Activated CD4-positive, alpha-beta T cell treated with anti-CD3 and anti-CD28 coated beads for 36 hours (primary cell): ENCODE data around the gene NCAN. TPM values are rescaled to one million over a fixed set of nuclear protein-coding genes. Genes with fewer than 3 reads are reported as not detected.

Experiments used
- ATAC-seq: fragments of 200-7000 bp; cut with Tn5 transposase; one replicate; pipeline ENCODE4 v1.10.0; 2021; ENCODE audit warnings: mild to moderate bottlenecking, moderate library complexity
- CTCF ChIA-PET: fragments of 350-600 bp; sonication (Branson Sonifier 250); formaldehyde crosslinking; loops from one replicate; lab custom pipeline; 2021; ENCODE audit warnings: antibody characterized with exemption; lab: Charles Lee
- POLR2A ChIA-PET: fragments of 350-600 bp; sonication (Branson Sonifier 250); formaldehyde crosslinking; loops from one replicate; lab custom pipeline; 2021; ENCODE audit warnings: antibody characterized with exemption, inconsistent platforms; lab: Charles Lee
- DNase-seq: peaks from one replicate; pipeline ENCODE4 v3.0.0-alpha.2; 2020
- H3K27ac Mint-ChIP-seq: one replicate; pipeline ENCODE4 v1.8.0; 2021; ENCODE audit warnings: mixed read lengths
- H3K27me3 Mint-ChIP-seq: one replicate; pipeline ENCODE4 v1.8.0; 2021; ENCODE audit warnings: mixed read lengths
- H3K36me3 Mint-ChIP-seq: one replicate; pipeline ENCODE4 v1.8.0; 2021; ENCODE audit warnings: low read depth, mixed read lengths
- H3K4me1 Mint-ChIP-seq: one replicate; pipeline ENCODE4 v1.8.0; 2021; ENCODE audit warnings: mixed read lengths
- H3K4me3 Mint-ChIP-seq: one replicate; pipeline ENCODE4 v1.8.0; 2021; ENCODE audit warnings: mild to moderate bottlenecking, moderate library complexity, mixed read lengths
- H3K9me3 Mint-ChIP-seq: one replicate; pipeline ENCODE4 v1.8.0; 2021; ENCODE audit warnings: low read depth, mixed read lengths
- intact Hi-C, 2 experiments: fragments of 100-400 bp; cut with DNase I in 1 of 2; cut with micrococcal nuclease in 1 of 2; formaldehyde crosslinking; loops; one replicate each; pipeline versions ENCODE4 v1.14.2 to v1.15.1; 2022 to 2024; cut with DNase I, micrococcal nuclease
- total RNA-seq, 2 experiments: library from RNA; stranded (reverse); gene quantifications; one replicate each; pipeline ENCODE4 v1.2.3, GENCODE V29; 2021

Gene NCAN
- total RNA-seq, 2 experiments from 2014 or later, result not detected

DNA sequence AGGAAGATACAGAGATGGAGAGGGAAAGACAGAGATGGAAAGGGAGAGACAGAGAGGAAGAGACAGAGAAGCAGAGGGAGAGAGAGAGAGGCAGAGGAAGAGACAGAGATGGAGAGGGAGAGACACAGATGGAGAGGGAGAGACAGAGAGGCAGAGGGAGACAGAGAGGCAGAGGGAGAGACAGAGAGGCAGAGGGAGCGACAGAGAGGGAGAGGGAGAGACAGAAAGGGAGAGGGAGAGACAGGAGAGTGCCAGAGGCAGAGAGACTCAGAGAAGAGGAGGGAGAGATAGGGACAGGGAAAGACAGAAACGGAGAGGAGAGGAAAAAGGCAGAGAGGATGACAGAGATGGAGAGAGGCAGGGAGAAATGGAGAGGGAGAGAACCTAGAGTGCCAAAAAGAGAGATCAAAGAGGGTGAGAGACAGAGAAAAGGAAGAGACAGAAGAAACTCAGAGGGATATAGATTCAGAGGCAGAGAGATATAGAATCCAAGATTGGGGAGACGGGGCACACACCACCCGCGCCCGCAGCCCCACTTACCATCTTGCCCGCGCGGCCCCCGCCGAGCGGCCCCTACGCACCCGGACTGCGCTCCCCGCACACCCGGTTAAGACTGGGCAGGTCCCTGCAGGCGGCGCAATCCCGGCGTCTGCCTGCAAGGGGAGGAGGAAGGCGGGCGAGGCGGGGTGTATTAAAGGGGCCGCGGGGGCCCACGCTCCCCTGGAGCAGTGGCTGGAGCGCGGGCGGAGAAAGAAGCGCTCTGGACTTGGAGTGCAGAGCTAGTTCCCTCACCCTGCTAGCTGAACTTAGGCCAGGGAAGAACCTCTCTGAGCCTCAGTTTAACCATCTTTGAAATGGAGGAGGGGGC lies 50.7 kb downstream of the NCAN start:
- Mint-ChIP-seq H3K27me3 (peaks cover 35% of the 10 kb centered on the region), H3K4me1 (peaks cover 6% of the 10 kb centered on the region), H3K4me3 (no peak overlapping the region), H3K27ac (no peak overlapping the region), H3K9me3 (no peaks in the 10 kb centered on the region), H3K36me3 (no peaks in the 10 kb centered on the region)
- POLR2A ChIA-PET, result no interaction called here
- DNase-seq, result no peak
- CTCF ChIA-PET, result no interaction called here
- intact Hi-C loops, result no loop called here
- ATAC-seq, result no peak

DNA sequence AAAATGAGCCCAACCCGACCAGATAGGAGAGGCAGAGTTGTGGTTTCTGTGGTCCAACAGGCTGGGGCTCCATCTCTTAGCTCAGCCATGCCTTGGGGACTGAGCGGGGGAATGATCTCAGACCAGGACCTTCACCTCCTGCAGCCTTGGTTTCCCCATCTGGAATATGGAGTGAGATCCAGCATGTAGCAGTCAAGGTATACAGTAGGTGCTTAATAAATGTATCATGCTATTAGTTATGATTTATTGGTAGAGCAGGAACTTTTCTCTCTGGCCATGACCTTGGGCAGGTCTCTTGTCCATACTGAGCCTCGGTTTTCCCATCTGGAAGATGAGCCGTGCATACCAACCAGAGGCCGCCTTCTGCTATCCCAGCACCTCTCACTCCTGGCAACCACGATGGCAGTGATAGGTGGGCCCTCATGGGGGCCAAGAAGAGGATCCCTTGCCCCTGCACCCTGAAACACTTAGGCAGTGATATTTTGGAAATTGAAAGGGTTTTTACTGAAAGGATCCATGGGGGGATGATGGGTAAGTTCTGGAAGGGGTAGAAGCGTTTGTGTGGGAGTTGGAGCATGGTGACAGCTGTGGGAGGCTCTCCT lies 52.2 kb downstream of the NCAN start:
- DNase-seq (no peak), ATAC-seq (no peak)
- intact Hi-C loops, result no loop called here
- H3K4me3 Mint-ChIP-seq, result no peak overlapping the region
- ChIA-PET CTCF (no interaction called here), POLR2A (no interaction called here)
- no peaks in the 10 kb centered on the region for H3K9me3 Mint-ChIP-seq
- no peaks in the 10 kb centered on the region for H3K36me3 Mint-ChIP-seq
- peaks cover 32% of the 10 kb centered on the region for H3K27me3 Mint-ChIP-seq
- H3K27ac Mint-ChIP-seq, result no peak overlapping the region
- H3K4me1 Mint-ChIP-seq, result peaks cover 6% of the 10 kb centered on the region

DNA sequence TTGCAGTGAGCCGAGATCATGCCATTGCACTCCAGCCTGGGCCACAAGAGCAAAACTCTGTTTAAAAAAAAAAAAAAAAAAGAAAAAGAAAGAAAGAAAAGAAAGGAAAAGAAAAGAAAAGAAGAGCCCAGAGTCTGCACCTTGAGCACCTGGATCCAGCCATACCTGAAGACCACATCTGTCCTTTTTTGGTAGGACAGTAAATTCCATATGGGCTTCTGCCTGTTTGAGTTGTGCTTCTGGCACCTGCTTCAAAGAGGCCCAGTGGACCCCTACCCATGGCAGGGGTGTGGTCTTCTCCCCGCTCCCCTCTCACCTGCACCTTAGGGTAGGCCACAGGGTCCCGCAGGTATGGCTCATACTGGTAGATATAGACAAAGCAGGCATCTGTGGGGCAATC lies 55.5 kb downstream of the NCAN start:
- ATAC-seq (no peak), DNase-seq (no peak)
- Mint-ChIP-seq H3K9me3 (no peaks in the 10 kb centered on the region), H3K27me3 (peaks cover 8% of the 10 kb centered on the region), H3K27ac (no peak overlapping the region), H3K36me3 (no peaks in the 10 kb centered on the region), H3K4me1 (no peaks in the 10 kb centered on the region), H3K4me3 (no peak overlapping the region)
- POLR2A ChIA-PET, result no interaction called here
- CTCF ChIA-PET, result no interaction called here
- intact Hi-C loops, result no loop called here

DNA sequence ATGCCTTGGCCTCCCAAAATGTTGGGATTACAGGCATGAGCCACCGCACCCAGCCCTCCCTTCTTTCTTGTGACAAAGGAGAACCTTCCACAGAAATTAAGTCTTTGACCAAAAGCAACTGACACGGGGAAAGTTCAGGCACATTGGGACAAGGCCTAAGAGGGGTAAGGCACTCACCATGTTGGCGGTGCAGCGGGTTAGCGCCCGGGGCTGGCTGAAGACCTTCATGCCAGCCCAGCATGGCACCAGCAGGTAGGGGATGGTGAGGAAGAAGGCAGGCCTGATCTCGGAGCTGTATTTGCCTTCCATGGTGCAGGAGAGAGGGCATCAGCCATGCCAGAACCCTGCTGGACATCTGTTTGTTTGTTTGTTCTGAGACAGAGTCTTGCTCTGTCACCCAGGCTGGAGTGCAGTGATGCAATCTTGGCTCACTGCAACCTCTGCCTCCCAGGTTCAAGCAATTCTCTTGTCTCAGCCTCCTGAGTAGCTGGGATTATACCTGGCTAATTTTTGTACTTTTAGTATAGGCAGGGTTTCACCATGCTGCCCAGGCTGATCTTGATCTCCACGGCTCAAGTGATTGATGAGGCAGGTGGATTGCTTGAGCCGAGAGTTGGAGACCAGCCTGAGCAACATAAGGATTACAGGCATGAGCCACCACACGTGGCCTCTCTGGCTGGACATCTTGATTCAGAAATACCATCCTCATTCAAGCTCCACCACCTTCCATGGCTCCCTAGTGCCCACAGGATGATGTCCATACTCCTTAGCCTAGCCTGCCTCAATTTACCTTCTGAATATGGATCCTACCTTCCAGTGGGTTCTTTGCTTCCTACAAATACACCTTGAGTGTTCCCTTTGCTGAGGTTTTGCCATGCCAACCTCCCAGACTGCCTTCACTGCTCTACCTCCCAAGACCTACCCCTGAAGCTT lies 57.0 kb downstream of the NCAN start:
- intact Hi-C loops, result no loop called here
- DNase-seq (no peak), ATAC-seq (no peak)
- CTCF ChIA-PET, result no interaction called here
- Mint-ChIP-seq H3K9me3 (no peaks in the 10 kb centered on the region), H3K27me3 (peaks cover 7% of the 10 kb centered on the region), H3K27ac (no peak overlapping the region), H3K36me3 (no peaks in the 10 kb centered on the region), H3K4me1 (peaks cover 4% of the 10 kb centered on the region), H3K4me3 (no peak overlapping the region)
- POLR2A ChIA-PET, result interaction anchor here (0.6 kb wide), 2 partner anchors 57 to 263 kb away, joined by 3 to 4 read pairs; partner anchors contain the start of gene NCAN

DNA sequence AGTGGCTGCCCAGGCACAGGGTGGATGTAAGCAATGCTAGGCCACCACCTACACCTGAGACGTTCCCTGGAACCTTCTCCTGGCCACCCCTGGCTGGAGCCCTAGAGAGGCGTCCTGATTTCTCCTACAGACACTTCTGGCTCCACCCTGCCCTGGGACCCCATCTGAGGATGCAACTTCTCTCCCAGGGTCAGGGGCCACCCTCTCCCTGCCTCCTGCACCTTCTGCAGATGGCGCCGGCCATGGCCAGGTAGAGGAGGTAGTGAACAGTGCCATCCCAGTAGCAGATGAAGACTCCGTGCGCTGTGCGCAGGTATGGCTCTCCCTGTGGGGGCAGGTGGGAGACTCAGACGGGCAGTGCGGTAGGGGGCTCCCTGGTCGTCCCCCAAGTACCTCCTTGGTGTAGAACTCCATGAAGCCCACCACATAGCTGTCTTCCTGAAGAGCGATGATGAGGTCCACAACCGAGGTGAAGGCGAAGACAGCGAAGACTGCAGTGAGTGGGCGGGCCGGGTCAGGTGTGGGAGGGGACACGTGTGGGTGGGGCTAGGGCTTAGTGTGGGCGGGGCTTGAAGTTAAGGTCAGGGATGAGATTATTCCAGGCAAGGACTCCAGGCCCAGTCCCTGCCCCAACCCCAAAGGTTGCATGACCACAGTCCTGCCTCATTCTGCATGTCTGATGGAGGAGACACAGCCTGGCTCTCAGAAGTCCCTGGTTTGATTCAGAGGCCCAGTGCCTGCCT lies 58.4 kb downstream of the NCAN start:
- POLR2A ChIA-PET, result no interaction called here
- ATAC-seq, result no peak
- Mint-ChIP-seq H3K9me3 (no peaks in the 10 kb centered on the region), H3K36me3 (no peaks in the 10 kb centered on the region), H3K27me3 (peaks cover 12% of the 10 kb centered on the region), H3K4me3 (no peak overlapping the region), H3K4me1 (peaks cover 5% of the 10 kb centered on the region), H3K27ac (no peak overlapping the region)
- CTCF ChIA-PET, result no interaction called here
- no peak for DNase-seq
- intact Hi-C loops, result no loop called here

DNA sequence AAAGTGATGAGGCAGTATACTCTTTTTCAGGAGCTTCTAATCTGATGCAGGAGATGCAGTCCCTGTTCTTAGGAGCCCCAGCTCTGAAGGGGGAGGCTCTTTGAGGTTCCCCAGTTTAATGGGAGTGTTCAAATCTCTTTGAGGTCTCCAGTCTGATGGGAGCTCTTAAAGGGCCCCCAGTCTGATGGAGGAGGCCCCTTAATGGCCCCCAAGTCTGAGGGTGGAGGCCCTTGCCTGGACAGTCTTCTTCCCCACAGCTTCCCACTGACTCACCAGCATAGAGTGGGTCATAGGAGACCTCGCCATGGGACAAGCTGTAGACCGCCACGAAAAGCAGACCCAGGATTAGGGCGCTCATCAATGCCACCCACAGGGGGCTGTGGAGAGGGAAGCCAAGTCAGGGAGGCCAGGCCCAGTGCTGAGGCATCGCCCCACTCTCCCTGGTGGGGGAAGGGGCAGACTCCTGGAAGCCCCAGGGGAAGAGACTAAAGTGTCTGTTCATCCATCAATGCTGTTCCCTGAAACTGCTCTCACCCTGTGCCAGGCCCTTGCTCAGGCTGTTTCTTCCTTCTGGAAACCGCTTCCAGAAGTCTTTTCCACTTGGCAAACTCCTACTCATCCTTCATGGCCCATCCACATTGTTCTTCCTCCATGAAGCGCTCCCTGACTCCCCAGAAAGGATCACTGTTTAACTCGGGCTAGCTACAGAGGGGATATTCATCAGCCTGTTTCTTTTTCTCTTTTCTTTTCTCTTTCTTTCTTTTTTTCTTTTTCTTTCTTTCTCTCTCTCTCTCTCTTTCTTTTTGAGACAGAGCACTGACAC lies 59.2 kb downstream of the NCAN start:
- Mint-ChIP-seq H3K27ac (no peak overlapping the region), H3K36me3 (peaks cover under 1% of the 10 kb centered on the region), H3K4me1 (peaks cover 5% of the 10 kb centered on the region), H3K27me3 (peaks cover 12% of the 10 kb centered on the region), H3K9me3 (no peaks in the 10 kb centered on the region), H3K4me3 (no peak overlapping the region)
- DNase-seq, result no peak
- CTCF ChIA-PET, result no interaction called here
- no peak for ATAC-seq
- POLR2A ChIA-PET, result no interaction called here
- intact Hi-C loops, result no loop called here

DNA sequence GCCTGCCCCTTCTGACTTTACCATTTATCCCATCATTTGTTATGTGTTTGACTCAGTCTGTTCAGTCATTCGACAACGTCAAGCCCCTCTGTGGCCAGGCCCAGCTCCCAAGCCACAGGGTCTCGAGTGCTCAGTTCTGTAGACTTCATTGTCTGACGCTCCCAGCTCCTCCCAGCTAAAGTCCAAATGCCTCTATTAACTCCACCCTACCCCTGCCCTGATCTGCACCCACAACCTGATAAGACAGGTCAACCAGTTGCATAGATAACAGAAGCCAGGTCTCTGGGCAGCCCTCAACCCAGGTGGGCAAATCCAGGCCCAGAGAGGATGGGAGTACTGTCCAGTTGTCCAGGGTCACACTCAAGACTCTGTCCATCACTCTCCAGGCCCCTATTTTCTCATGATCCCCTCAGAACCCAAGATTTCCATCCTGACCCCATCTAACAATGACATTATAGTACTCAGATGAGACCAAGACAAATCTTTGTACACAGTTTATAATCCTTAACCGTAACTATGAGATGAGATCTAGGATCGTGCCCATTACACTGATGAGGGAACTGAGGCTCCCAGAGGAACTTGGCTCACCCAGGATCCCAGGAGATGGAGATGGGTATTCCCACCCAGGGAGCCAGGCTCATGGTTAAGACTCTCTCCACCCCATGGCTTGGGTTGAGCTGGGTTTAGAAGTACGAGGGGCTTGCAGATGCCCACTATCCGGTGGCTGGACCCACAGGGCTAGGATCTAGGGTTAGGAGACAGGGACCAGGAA lies 60.3 kb downstream of the NCAN start:
- ATAC-seq (no peak), DNase-seq (no peak)
- no peak overlapping the region for H3K27ac Mint-ChIP-seq
- no peaks in the 10 kb centered on the region for H3K9me3 Mint-ChIP-seq
- H3K36me3 Mint-ChIP-seq, result peaks cover 9% of the 10 kb centered on the region
- H3K4me3 Mint-ChIP-seq, result no peak overlapping the region
- CTCF ChIA-PET, result interaction anchor here (0.6 kb wide), 1 partner anchor 18 kb away, joined by 3 read pairs; no protein-coding TSS in a partner anchor
- intact Hi-C loops, result no loop called here
- H3K27me3 Mint-ChIP-seq, result peaks cover 12% of the 10 kb centered on the region
- POLR2A ChIA-PET, result no interaction called here
- peaks cover 5% of the 10 kb centered on the region for H3K4me1 Mint-ChIP-seq

DNA sequence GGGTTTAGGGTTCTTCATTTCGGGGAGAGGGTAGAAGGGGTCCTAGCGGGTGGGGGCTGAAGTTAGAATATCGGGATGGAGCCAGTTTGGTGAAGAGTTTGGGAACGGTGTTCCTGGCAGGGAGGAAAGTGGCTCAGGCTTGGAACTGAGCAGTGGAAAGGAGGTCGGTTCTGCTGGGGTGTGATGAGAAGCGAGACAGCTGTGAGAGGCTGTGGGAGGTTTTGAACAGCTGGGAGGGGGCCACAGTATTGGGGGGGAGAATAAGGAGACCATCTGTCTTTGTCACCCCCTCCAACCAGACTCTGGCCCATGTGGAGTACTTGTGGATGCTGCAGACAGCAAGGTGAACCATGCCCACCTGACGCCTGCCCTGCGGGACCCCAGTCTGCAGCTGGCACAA lies 62.4 kb downstream of the NCAN start:
- Mint-ChIP-seq H3K27ac (no peak overlapping the region), H3K9me3 (no peaks in the 10 kb centered on the region), H3K4me3 (no peak overlapping the region), H3K4me1 (peaks cover 5% of the 10 kb centered on the region), H3K36me3 (peaks cover 16% of the 10 kb centered on the region), H3K27me3 (peaks cover 12% of the 10 kb centered on the region)
- ATAC-seq, result no peak
- intact Hi-C loops, result no loop called here
- ChIA-PET CTCF (no interaction called here), POLR2A (no interaction called here)
- no peak for DNase-seq

DNA sequence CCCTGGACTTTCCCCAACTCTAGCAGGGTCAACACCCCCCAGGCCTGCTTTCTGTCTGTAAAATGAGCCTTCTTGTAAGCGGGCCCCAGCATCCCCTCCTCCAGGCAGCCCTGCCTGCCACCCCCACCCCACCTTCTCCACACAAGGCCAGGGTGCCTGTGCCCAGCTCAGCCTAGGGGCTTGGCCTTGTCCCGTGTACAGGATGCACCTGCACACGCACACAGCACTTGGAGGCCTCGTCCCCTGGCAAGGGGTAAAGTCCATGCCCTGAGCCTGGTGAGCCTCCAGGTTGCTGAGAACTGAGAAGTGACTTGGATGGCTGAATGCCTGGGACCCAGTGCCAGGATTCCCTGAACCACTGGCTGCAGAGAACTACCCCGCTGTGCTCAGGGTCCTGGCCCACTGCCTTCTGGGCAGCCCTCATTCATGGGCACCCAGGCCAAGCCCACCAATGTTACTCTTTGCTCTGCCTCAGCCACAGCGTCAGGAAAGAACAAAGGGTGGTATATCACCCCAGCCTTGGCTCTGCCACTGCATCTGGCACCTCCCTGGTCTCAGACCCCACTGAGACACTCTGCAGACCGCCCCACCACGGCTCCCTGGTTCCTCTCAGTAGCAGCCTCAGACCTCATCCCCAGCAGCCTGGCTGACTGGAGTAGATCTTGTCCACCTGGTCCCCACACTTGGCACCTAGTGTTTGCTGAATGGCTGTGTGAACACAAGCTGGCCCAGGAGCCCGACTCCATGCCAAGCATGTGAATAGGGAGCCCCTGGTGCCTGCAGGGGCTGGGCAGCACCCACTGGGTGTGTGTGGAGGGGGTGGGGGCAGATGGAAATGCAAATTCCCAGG lies 63.2 kb downstream of the NCAN start:
- ChIA-PET POLR2A (no interaction called here), CTCF (interaction anchor here (0.8 kb wide), 1 partner anchor 9 kb away, joined by 4 read pairs; no protein-coding TSS in a partner anchor)
- Mint-ChIP-seq H3K4me1 (peaks cover 5% of the 10 kb centered on the region), H3K36me3 (peaks cover 16% of the 10 kb centered on the region), H3K27ac (no peak overlapping the region), H3K9me3 (no peaks in the 10 kb centered on the region), H3K4me3 (no peak overlapping the region), H3K27me3 (peaks cover 12% of the 10 kb centered on the region)
- no peak for ATAC-seq
- intact Hi-C loops, result no loop called here
- no peak for DNase-seq
